Activated naive CD4-positive, alpha-beta T cell treated with Interleukin-2 at 50 U/mL for 16 hours (primary cell): ENCODE results near the gene KRTAP10-6.
"Not testable (repeated sequence)": the region's sequence is repeated elsewhere in the genome, so short reads cannot be mapped to it uniquely, and the experiment has no call there.

Experiments used
- DNase-seq: peaks from one replicate; pipeline ENCODE4 v3.0.0-alpha.2; 2020

Gene KRTAP10-6

DNA sequence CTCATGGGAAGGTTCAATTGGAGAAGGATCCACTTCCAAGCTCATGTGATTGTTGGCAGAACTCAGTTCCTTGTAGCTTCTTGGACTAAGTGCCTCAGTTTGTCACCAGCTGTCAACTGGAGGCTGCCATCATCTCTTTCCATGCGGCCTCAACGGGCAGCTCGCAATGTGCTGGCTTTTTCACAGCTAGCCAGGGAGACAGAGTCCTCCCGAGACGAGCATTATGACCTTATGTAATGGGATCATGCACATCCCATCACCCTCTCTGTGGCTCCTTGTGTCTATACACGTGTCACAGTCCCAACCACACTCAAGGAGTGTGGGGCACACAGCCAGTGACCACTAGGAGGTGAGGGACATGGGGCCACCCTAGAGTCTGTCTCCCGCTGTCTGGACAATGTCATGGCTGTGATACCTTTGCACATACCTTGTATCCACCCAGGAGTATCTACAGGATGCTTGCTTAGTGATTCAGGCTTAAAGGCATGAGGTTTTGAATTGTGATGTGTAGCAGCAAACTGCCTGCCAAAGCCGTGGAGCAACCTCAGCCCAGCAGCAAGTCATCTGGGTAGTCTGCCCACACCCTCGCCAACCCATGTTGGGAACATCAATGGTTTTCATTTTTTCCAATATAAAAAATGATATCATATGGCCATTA, 3.9 kb upstream of the KRTAP10-6 start:
- DNase-seq = no peak

DNA sequence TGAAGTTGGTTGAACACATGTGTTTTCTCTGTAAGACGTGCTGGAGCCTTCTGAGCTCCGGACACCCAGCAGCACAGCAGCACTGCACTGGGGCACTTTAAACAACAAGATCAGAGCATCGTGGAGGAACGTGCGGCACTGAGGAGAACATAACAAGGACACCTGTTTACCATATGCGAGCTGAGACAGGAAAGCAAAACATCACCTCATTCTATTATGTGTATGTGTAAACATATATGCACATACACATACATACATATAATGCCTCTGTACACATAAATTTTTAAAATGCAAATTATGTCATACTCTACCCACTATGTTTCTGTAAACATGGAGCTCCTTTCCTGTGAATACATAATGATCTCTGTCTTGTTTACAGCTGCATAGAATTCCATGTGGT, 3.2 kb upstream of the KRTAP10-6 start:
- DNase-seq = no peak

DNA sequence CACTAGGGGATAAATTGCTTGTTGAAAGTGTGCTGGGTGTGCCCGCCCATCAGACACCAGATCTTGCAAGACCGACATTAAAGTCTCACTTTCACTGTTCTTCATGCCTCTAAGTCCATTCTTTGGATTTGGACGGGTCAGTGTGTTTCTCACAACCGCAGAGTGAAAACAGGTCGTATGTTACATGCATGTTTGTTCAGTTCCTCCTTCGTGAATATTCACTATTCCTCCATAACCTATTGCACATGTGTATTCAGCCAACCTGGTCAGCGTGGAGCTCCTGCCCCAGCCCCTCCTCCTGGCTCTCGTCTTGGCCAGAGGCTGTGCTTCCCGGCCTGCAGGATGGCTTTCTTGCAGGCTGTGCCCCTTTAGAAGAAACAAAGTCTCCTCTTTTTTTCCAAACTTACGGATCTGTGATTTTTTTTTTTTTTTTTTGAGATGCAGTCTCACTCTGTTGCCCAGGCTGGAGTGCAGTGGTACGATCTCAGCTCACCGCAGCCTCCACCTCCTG, 2.2 kb upstream of the KRTAP10-6 start:
- no peak for DNase-seq

GRCh38 chr21:44593598-44594405, 1.5 kb upstream of the KRTAP10-6 start:
- no peak for DNase-seq

DNA sequence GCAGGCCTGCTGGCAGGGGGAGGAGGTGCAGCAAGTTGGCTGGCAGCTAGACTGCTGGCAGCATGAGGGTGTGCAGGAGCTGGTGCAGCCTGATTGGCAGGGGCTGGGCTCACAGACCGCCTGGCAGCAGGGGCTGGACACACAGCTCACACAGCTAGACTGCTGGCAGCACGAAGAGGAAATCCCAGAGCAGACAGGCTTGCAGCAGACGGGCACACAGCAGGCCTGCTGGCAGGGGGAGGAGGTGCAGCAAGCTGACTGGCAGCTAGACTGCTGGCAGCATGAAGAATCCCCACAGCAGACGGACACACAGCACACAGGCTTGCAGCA, 539 bp downstream of the KRTAP10-6 start:
- DNase-seq = not testable (repeated sequence)

DNA sequence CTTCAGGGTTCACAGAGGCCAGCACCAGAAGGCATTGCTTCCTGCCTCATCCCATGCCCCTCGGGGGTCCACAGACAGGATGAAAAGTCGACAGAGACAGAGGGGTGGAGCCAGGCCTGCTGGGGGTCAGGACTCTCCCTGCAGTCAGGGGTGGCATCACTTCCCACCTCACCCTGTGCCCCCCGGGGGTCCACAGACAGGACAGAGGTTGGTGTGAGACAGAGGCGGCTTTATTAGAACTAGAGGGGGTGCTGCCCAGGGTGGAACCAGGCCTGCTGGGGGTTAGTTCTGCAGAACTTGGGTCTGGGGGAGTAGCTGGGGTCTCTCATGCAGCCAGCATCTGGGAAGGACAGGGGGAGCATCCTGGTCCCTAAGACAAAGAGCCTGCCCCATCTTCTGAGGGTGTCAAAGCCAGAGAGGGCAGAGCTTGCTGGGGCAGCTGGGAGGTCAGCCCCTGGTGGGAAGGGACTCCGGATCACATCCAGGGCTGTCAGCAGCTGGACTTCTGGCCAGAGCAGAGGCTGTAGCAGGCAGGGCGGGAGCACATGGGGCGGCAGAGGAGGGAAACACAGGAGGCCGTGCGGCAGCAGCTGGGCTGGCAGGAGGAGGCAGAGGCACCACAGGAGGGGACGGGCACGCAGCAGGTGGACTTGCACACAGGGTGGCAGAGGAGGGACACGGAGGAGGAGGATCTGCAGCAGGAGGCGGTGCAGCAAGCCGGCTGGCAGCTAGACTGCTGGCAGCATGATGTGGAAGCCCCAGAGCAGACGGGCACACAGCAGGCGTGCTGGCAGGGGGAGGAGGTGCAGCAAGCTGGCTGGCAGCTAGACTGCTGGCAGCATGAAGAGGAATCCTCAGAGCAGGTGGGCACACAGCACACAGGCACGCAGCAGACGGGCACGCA, 1.2 kb downstream of the KRTAP10-6 start:
- not testable (repeated sequence) for DNase-seq

DNA sequence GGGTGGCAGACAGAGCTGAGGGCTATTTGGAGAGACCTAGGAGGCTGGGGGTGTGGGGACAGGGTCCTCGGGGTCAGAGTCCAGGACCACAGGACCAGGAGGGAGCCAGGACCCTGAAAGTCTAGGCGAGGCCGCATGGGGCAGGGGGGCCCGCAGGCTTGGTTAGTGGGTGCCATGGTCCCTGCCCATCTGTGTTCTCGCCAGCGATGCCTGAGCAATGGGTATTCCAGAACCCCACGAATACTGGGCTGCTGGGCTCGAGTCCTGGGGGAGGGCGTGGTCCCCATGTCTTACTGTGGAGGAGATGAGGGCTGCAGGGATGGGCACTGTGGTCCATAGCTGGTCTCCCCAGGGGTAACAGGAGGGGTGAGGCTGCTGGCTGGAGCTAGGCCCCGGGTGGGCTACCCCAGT, 2.0 kb downstream of the KRTAP10-6 start:
- DNase-seq = no peak

DNA sequence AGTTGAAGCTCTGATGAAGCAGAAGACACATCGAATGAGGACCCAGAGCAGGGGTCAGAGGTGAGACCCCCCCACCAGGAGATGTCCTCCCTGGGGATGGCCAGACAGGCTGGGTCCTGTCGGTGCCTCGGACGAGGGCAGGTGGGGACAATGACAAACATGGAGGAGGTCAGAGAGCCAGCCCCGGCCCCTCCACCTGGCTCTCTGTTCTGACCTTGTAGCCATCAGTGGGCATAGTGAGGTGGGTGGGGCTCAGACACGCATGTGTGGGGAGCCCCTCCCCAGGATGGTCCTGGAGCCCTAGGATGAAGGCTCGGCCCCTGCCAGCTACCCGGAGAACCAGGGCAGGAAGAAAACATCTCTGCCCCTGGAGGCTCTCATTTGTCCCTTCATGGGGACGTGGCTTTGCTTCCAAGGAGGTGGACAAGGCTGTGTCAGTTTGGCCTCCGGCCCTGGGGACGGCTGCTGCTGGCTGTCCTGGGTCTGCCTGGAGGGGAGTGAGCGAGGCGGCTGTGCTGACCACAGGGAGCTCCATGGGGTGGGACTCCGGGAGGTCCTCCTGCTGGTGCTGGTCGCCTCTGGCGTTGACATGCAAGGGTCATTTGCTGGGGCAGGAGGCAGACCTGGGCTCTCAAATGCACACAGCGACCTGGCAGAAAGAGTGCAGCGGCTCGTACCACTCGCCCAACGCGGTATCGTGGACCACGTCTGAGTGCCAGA, 2.6 kb downstream of the KRTAP10-6 start:
- DNase-seq = no peak

GRCh38 chr21:44589094-44589493, 3.2 kb downstream of the KRTAP10-6 start:
- no peak for DNase-seq

DNA sequence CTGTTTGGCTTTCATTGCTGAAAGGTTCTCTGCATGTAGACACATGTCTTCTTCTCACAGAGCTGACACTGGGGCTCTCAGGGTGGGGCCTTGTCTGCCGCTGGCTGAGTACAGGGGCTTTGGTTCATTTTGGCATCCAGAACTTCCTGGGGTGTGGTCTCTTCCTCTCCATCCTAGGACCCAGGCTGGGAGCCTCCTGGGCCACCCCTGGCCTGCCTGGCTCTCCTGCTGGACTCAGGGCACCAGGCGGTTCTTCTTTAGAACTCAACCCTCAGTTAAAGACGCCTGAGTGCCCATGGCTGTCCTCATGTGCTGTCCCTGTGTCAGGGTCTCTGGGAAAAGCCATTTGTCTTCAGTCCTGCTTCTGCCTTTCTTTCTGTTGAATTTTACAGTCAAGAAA, 6.4 kb downstream of the KRTAP10-6 start:
- DNase-seq = no peak

- DNase-seq = peak; percentile 36
Measured at GRCh38 chr21:44583800-44584147, 8.5 kb downstream of the KRTAP10-6 start.

DNA sequence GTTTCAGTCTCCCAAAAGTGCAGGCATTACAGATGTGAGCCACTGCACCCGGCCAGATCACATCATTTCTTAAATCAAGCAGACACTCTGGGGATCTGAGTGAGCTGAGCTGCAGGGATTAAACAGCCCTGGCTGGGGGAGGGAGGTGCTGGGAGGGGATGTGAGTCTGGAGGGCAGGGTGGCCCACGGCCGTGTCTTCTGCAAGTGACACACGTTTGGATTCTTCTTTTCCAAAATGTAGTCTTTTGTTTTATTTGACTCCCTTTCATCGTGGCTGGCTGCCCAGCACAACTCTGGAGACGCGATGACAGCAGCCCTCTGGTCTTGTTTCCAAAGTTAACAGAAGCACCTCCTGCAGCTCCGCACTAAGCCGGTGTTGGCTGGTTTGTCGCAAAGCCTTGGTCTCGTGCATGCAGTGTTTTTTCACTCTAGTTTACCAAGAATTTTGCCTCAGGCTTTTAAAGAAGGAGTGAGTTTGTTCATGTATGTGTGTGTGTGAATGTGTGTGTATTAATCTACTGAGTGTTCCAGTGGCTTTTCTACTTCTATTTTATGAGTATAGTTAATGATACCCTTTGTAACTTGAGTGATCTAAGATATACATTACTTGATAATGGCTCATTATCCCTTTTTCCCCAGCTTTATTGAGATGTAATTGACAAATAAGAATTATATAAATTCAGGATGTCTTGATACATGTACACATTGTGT, 9.1 kb downstream of the KRTAP10-6 start:
- no peak for DNase-seq

DNA sequence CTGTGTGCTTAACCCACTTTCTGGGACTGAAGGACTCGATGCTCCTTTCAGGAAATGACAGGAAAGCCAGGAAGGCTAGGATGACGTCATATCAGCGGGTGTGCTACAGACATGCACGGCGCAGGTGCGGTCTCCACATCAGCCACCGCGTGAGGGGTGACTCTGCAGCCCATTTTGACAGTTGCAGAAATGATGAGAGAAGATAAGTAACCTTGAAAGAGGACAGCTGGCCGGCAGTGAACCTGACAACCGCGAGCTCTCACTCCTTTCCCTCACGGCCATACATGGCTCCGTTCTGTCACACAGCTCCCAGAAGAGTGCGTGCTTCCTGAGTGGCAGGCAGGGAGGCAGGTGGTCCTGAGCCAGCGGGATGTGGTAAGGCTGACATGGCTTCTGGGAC, 10.2 kb downstream of the KRTAP10-6 start:
- DNase-seq = no peak

- no peak for DNase-seq
Measured at GRCh38 chr21:44581158-44581557, 11.1 kb downstream of the KRTAP10-6 start.

DNA sequence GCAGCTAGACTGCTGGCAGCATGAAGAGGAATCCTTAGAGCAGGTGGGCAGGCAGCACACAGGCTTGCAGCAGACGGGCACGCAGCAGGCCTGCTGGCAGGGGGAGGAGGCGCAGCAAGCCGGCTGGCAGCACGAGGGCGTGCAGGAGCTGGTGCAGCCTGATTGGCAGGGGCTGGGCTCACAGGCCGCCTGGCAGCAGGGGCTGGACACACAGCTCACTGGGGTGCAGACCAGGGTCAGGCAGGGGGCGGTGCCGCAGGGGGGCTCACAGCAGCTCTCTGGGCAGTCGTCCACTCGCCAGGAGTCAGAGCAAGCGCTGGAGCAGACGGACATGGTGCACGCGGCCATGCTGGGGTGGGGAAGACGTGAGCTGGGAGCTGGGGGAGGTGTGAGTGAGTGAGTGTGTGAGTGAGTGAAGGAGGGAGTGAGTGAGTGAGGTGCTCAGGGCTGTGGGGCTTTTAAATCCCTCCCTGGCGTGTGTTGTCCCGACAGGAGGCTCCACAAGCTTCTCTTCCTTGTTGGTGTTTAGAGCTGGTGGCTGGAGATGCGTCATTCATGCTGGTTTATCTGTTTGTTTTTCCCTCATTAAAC, 12.0 kb downstream of the KRTAP10-6 start, which contains the start of gene KRTAP10-5:
Gene KRTAP10-5 (minus strand): TSS at position 374 of the 591 bp plus-strand sequence. CDS start 26 bp downstream, at position 348.
- DNase-seq = not testable (repeated sequence)

- no peak for DNase-seq
Measured at GRCh38 chr21:44579833-44580144, 12.5 kb downstream of the KRTAP10-6 start.

- no peak for DNase-seq
Measured at GRCh38 chr21:44579056-44579832, 13.1 kb downstream of the KRTAP10-6 start.

- DNase-seq = no peak
Measured at GRCh38 chr21:44578371-44579055, 13.8 kb downstream of the KRTAP10-6 start.

DNA sequence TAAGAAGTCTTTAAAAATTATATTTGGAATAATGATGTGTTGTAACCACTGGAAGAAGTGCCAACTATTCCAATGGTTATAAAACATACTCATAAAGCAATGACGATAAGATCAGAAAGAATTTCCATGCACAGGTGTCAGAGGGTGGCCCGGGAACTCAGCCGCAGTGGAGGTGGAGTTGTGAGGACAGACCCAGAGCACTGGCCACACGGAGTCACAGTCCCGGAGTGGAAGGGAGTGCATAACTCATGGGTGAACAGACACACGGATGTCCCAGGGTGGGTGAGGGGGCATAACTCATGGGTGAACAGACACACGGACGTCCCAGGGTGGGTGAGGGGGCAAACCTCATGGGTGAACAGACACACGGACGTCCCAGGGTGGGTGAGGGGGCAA, 16.3 kb downstream of the KRTAP10-6 start:
- no peak for DNase-seq

DNA sequence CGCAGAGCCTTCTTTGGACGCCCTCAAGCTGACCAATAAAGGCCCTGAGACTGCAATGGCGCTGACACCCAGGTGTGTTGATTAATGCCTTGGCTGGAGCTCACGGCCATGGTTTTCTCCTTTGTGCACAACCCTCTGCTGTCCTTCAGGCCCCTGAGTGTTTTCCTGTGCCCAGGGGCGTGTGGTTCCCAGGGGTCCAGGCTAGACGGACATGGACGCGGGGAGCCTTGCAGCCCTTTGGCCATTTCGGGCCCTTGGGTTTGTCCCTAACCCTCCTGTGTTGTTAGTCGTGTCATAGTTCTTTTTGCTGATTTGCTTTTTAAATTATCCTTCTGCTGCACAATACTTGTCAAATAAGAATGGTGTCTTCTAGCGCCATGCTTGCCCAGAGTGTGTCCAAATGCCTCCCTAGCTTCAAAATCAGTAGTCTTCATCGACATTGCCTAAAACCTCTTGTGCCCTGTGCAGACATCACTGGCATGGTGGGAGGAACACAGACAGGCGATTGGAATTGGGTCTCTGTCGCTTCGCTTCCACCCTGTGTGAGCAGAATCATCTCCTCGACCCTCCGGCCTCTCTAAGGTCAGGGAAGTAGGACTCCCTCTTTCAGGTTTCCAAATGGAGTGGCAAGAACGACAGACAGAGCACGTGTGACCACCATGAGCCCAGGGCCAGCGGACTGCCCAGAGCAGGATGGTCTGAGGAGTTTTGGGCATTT, 16.8 kb downstream of the KRTAP10-6 start:
- no peak for DNase-seq
